T-helper 17 cell (primary cell): ENCODE measurements around the gene SYT2. TPM values are rescaled to one million over a fixed set of nuclear protein-coding genes. Genes with fewer than 3 reads are reported as not detected.
A peak's percentile ranks its signal among the peaks of the same experiment; 100 is the strongest.
"Not testable (repeated sequence)": the region's sequence is repeated elsewhere in the genome, so short reads cannot be mapped to it uniquely, and the experiment has no call there.

Source experiments
- ATAC-seq: fragments of 150-1000 bp; cut with Tn5 transposase; 2 replicates; pipeline ENCODE4 v1.10.0; 2021; ENCODE audit warnings: mild to moderate bottlenecking, moderate library complexity
- DNase-seq, 3 donors: peaks; one replicate each; pipeline versions ENCODE4 v3.0.0 to v3.0.0-alpha.2; 2020 to 2021
- H3K9me3 ChIP-seq: one replicate; pipeline ENCODE4 v1.7.0; 2013; ENCODE audit warnings: low read length, mild to moderate bottlenecking; ENCODE audit not compliant: control insufficient read depth, poor library complexity, severe bottlenecking
- H3K27ac Mint-ChIP-seq: one replicate; pipeline ENCODE4 v1.8.0; 2022; ENCODE audit warnings: mild to moderate bottlenecking, moderate library complexity, mixed read lengths
- H3K27me3 Mint-ChIP-seq: one replicate; pipeline ENCODE4 v1.8.0; 2022; ENCODE audit warnings: mixed read lengths
- H3K36me3 Mint-ChIP-seq: one replicate; pipeline ENCODE4 v1.8.0; 2022; ENCODE audit warnings: low read depth, mixed read lengths
- H3K4me1 Mint-ChIP-seq: one replicate; pipeline ENCODE4 v1.8.0; 2022; ENCODE audit warnings: mild to moderate bottlenecking, mixed read lengths
- H3K4me3 Mint-ChIP-seq: one replicate; pipeline ENCODE4 v1.8.0; 2022; ENCODE audit warnings: mild to moderate bottlenecking, moderate library complexity, mixed read lengths
- total RNA-seq, 4 donors: library from RNA in 2 of 4; stranded (reverse) in 2 of 4; gene quantifications; one replicate each; pipeline ENCODE4 v1.2.3 and lab custom pipeline; 2022 to 2026

Gene SYT2
- total RNA-seq, 2 donors from 2014 or later = not detected

DNA sequence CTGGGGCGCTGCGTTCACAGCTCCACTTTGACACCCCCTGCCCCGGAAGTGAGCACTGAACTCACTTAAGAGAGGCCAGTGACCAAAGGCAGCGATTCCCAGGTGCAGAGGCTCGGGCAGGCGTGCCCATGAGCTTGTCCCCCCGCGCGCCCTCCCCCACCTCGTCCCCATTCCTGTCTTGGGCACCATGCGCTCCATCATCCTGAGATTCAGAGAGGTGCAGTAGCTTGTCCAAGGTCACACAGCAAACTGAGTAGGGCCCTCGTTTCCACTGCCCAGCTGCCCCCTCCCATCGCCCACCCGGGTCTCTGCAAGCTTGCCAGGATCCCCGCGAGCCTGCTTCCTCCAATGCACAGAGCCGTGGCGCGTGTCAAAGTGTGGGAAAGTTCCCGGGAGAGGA, 68.0 kb downstream of the SYT2 start:
- peaks cover 23% of the 10 kb centered on the region for H3K4me1 Mint-ChIP-seq
- DNase-seq = no peak
- no peak for ATAC-seq
- no peak overlapping the region for H3K27ac Mint-ChIP-seq
- H3K36me3 Mint-ChIP-seq = peaks cover 3% of the 10 kb centered on the region
- H3K4me3 Mint-ChIP-seq = no peak overlapping the region
- no peaks in the 10 kb centered on the region for H3K9me3 ChIP-seq
- peaks cover 66% of the 10 kb centered on the region for H3K27me3 Mint-ChIP-seq

DNA sequence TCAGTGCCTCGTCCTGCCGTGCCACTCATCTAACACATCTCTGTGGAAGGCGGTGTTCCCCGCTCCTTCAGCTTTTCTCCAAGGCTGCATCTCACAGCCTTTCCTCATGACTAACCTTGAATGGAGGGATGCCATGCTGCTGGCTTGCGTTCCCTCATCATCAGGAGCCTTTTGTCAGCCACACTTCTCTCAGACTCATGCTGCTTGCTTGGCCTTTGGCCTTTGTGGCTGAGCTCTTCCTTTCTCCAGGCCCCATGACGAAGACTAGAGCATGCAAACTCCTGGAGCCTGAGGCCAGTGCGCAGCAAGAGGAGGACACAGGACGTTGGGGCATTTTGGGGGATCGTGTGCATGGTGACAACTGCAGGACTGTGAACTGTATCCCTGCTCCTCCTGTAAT, 70.8 kb downstream of the SYT2 start:
- Mint-ChIP-seq H3K4me1 (peaks cover 17% of the 10 kb centered on the region), H3K4me3 (no peak overlapping the region), H3K36me3 (peaks cover 2% of the 10 kb centered on the region), H3K27ac (no peak overlapping the region), H3K27me3 (peaks cover 61% of the 10 kb centered on the region)
- no peak for DNase-seq
- H3K9me3 ChIP-seq = no peaks in the 10 kb centered on the region
- no peak for ATAC-seq

DNA sequence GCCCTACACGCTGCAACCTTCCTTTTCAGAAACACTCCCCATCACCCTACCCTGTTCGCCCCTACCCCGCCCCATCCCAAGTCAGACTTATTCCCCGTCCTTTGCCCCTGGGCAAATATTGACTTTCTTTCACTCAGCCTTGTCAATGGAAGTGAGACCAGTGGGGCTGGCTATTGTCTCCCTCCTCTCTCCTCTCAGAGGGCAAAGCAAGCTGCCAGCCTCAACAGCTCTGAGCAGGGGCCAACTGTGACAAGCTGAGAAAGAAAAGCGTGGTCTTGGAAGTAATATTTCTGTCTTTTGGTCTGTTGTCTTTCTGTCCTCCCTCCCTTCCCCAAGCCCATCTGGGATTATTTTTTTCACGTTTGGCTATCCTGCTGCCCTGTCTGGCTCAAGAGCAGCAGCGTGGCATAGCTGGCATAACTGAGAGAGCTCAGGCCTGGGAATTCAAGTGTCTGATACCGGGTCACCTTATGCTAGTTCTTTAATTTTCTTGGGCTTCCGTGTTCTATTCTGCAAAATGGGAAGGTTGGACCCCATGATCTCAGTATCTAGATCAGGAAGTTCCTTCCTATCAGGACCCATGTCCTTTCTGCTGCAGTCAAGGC, 71.5 kb downstream of the SYT2 start:
- Mint-ChIP-seq H3K4me1 (peaks cover 15% of the 10 kb centered on the region), H3K27me3 (peaks cover 61% of the 10 kb centered on the region)
- not testable (repeated sequence) for H3K36me3 Mint-ChIP-seq, H3K4me3 Mint-ChIP-seq, DNase-seq, H3K9me3 ChIP-seq, H3K27ac Mint-ChIP-seq, ATAC-seq

DNA sequence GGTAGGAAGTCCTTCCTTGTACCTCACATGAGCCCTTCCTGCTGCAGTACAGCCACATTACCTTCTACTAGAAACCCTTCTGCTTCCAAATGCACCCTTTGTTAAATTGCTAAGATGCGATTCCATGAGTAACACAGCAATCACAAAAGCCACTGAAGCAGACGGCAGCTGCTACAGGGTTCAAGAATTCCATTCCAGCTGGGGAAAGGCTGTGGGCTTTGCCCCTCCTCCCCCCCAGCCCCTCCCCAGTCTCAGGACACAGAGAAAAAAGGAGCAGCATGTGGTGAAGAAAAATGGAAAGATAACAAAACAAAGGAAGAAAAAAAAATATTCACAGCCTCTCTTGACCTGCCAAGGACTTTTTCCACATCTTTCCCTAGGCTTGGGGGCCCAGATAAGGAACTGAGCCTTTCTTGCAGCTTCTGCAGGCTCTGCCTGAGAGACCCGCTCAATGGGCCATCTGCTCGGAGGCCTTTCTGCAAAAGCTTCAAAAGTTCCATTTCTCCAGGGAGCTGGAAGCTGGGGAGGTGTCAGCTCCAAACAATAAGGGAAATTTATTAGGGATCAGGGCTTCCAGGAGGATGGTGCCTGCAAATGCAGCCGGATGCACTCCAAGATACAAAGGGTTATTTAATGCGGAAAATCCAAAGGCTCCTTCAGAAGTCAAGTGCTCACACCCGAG, 72.1 kb downstream of the SYT2 start:
- Mint-ChIP-seq H3K36me3 (peaks cover 2% of the 10 kb centered on the region), H3K27me3 (peaks cover 66% of the 10 kb centered on the region)

DNA sequence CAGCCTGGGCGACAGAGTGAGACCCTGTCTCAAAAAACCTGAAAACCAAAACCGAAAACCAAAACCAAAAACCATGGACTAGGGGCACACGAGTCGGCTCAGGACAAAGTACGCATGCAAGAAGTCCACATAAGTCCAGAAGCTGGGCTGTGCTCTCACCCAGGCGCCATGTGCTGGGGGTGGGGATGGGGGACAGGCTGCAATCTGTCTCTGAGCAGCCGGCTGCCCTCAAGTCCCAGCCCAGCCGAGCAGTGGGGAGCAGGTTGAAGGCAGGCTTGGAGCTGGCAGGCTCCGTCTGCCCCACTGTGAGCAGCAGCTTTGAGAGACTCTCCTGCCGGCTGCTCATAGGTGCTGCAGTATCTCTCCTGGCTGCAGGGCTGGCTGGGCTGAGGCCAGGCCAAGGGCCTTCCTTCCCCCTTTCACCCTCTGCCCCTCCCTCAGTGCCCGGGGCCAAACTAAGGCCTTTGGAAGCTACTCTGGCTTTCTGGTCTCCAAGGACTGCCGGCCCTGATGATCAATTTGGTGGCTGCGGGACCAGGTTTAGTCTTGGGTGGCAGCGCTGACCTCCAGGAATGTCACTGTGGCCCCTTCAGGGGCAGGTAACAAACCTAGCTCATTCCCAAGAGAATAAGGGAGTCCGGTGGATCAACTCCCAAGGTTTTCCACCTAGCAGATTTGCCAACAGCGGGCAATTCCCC, 72.8 kb downstream of the SYT2 start:
- not testable (repeated sequence) for H3K4me1 Mint-ChIP-seq, H3K9me3 ChIP-seq, DNase-seq, ATAC-seq, H3K27ac Mint-ChIP-seq, H3K36me3 Mint-ChIP-seq, H3K4me3 Mint-ChIP-seq
- H3K27me3 Mint-ChIP-seq = peaks cover 68% of the 10 kb centered on the region

More for the DNA sequence above, 72.1 kb downstream of the SYT2 start:
- DNase-seq (no peak), ATAC-seq (no peak)
- Mint-ChIP-seq H3K27ac (no peak overlapping the region), H3K4me1 (peaks cover 12% of the 10 kb centered on the region), H3K4me3 (no peak overlapping the region)
- no peaks in the 10 kb centered on the region for H3K9me3 ChIP-seq

DNA sequence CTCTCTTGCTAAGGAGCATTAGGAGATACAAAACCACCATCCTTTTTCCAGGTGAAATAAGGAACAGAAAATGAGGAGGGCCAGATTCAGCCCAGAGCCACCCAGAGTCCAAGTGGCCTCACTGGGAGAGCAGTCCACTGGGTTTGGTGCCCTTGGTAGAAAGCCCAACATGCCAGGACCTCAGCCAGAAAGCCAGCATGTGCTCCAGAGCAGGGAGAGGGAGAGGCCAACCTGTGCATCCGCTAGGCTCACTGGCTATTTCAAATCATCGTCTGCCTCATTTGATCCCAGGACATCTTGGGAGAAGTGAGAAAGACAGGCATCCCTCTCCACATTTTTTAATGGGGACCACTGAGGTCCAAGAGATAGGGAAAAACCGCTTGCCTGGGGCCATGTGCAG, 74.1 kb downstream of the SYT2 start:
- not testable (repeated sequence) for H3K36me3 Mint-ChIP-seq, DNase-seq, ATAC-seq, H3K4me1 Mint-ChIP-seq, H3K9me3 ChIP-seq, H3K4me3 Mint-ChIP-seq, H3K27ac Mint-ChIP-seq
- peaks cover 68% of the 10 kb centered on the region for H3K27me3 Mint-ChIP-seq

DNA sequence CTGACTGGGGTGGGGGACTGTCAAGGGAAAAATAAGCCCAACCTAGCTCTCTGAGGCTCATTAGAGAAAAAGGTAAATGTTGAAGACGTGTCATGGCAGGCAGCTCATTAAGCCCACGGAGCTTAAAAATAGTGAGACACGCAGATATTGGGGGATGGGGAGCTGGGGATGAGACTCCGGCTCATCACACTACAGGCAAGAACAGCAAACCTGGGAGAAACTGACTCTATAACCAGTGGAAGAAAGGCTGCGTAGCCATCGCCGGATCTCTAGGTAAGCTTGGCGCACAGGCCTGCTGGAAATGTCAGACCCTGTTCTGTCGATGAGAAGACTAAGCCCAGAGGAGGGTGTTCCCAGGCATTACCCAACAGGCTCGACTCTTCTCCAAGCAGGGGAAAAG, 78.0 kb downstream of the SYT2 start:
- DNase-seq (no peak), ATAC-seq (no peak)
- Mint-ChIP-seq H3K27ac (peak overlapping the region; percentile 49), H3K4me3 (no peak overlapping the region), H3K36me3 (no peaks in the 10 kb centered on the region), H3K4me1 (peaks cover 32% of the 10 kb centered on the region), H3K27me3 (peaks cover 31% of the 10 kb centered on the region)
- no peaks in the 10 kb centered on the region for H3K9me3 ChIP-seq

DNA sequence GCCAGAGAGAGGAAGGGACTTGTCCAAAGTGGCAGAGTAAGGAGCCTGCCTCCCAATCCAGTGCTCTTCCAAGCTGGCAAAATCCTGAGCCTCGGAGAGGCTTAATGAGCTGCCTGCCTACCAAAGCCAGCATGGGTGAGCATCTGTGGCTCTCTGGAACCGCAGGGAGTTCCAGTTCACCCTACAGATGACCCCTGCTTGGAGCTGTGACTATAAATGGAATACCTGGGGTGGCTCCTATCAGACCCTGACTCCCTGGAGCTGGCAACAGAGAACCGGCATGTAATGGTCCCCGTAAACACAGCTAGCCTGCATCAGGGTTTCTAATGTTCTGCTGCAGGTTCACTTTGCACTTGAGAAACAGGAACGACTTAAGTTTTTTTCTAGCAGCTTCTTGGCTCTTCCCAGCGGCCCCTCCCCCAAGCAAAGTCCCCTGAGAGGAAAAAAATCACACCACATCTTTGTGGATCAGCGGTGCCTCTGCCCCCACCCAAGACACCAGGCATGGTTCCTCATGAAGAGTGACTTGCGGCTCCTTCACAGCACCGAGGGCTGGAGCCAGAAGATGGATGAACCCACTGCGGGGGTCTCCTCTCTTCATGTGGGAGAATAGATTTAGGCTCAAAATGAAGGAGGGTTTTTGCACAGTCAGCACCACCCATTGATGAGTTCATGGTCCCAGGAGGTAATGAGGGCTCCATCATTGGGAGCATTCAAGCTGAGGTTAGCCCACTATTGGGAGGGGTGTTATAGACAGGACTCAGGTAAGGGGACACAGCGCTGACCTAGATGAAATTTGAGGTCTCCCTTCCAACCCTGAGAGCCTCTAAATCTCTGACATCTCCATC, 79.0 kb downstream of the SYT2 start:
- H3K9me3 ChIP-seq = no peaks in the 10 kb centered on the region
- ATAC-seq (no peak), DNase-seq (no peak)
- Mint-ChIP-seq H3K27ac (peak overlapping the region; percentile 49), H3K36me3 (no peaks in the 10 kb centered on the region), H3K27me3 (peaks cover 21% of the 10 kb centered on the region), H3K4me3 (peak overlapping the region; percentile 58), H3K4me1 (peaks cover 34% of the 10 kb centered on the region)

DNA sequence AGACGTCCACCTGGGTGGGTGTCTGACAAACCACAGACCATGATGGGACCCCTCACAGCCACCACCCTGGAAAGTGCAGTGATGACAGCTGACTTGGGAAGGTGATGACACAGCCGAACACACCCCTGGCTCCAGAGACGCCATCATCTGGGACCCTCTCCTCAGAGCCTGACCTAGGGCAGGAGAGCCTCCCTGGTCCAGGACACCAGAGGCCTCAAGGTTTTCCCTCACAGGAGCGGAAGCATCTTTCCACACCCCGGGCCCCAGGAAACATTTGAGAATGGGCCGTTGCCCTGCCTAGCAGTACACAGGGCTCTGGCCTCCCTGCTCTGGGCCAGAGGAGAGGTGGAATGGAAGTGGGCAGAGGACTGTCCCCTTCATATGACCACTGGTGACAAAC, 79.7 kb downstream of the SYT2 start:
- ATAC-seq (no peak), DNase-seq (no peak)
- Mint-ChIP-seq H3K4me1 (peaks cover 38% of the 10 kb centered on the region), H3K4me3 (no peak overlapping the region), H3K27ac (no peak overlapping the region), H3K36me3 (no peaks in the 10 kb centered on the region), H3K27me3 (peaks cover 20% of the 10 kb centered on the region)
- no peaks in the 10 kb centered on the region for H3K9me3 ChIP-seq

DNA sequence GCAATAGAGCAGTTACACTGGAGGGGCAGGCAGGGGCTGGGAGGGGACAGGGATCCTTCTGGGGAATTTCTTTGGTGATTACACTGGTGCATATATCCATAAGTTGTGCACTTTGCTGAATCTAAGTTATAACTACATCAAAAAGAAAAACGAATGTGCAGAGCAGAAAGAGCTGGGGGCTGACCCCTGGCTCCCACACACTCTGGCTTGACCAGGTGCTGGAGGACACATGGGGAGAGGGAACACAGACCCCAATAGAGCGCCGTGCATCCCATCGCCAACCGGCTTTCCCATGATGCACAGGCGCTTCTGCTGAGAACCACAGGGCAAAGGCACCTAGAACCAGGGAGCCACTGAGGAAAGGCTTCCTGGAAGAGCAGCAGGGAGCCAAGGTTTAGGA, 80.2 kb downstream of the SYT2 start:
- Mint-ChIP-seq H3K27me3 (peaks cover 20% of the 10 kb centered on the region), H3K4me1 (peaks cover 39% of the 10 kb centered on the region)
- not testable (repeated sequence) for H3K9me3 ChIP-seq, ATAC-seq, DNase-seq, H3K4me3 Mint-ChIP-seq, H3K36me3 Mint-ChIP-seq, H3K27ac Mint-ChIP-seq

DNA sequence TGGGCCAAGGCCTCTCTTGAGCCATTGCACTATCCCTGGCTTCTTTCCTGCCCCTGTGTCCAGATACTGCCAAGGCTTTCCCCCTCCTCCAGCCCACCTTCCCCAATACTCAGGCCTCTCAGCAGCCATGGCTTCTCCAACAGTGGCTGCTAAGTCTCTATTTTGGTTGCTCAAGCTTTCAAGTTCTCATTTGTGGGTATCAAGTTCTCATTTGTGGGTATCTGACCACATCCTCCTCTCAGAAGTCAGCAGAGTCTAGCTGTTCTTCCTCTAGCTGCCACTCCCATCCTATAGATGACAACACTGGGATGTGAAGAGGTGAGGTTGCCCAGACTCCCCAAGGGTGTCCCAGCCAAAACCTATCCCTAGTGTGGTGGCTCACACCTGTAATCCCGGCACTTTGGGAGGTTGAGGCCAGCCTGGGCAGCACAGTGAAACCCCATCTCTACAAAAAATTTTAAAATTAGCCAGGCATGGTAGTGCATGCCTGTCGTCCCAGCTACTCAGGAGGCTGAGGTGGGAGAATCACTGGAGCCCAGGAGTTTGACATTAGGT, 80.9 kb downstream of the SYT2 start:
- peaks cover 39% of the 10 kb centered on the region for H3K4me1 Mint-ChIP-seq
- not testable (repeated sequence) for H3K27ac Mint-ChIP-seq, H3K9me3 ChIP-seq, H3K36me3 Mint-ChIP-seq, DNase-seq
- peak overlapping the region; percentile 76 for H3K4me3 Mint-ChIP-seq
- peak; percentile 96 for ATAC-seq
- peaks cover 20% of the 10 kb centered on the region for H3K27me3 Mint-ChIP-seq

DNA sequence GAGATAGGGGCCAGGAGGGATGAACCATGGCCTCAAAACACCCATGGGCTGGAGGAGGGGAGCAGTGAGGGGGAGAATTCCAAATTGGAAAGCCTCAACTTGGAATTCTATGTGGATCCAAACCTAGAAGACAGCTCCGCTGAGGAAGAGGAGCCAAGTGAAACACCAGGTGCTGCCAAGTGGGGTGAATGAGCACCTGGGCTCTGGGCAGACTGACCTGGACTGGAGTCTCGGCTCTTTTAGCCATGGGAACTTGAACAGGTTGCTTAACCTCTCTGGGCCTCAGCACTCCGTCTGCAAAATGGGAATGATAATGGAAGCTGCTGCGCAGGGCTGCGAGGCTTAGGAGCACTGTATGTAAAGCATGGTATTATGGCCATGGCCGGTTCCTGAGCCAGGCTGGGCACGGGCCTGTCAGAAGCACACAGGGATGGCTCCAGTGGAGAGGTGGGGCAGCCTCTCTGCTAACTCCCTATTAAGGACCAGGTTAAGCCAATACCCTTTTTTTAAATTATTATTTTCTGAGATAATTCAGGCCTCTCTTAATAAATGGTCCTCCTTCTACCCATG, 81.5 kb downstream of the SYT2 start:
- DNase-seq (no peak), ATAC-seq (no peak)
- H3K4me3 Mint-ChIP-seq = peak overlapping the region; percentile 76
- H3K9me3 ChIP-seq = no peaks in the 10 kb centered on the region
- peaks cover 39% of the 10 kb centered on the region for H3K4me1 Mint-ChIP-seq
- H3K36me3 Mint-ChIP-seq = no peaks in the 10 kb centered on the region
- H3K27ac Mint-ChIP-seq = no peak overlapping the region
- peaks cover 20% of the 10 kb centered on the region for H3K27me3 Mint-ChIP-seq
